ENCODE results near the gene SGF29. TPM values are rescaled to one million over a fixed set of nuclear protein-coding genes. Genes with fewer than 3 reads are reported as not detected.

Gene SGF29
- total and polyA plus RNA-seq, 12 donors: 11.1 to 35.1 (median 14.9) TPM

DNA sequence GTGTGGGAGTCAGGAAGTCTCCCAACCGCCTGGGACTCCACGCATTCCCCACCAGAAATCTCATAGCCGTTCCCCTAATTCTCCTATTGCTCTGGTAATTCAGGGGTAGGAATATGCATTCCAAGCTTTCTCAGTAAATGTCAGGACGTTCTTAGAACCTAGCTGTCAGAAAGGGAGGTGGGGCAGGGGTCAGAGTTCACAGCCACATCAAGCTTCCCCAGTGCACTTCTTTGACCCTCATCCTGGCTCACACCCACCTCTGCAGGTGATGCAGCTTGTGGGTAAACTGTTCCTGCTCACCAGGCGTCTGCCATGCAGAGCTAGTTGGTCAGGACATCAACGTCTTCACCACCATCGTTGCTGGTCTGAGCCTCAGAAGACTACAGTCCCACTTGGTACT lies 33.0 kb upstream of the SGF29 start:
- no peaks in the 10 kb centered on the region for H3K27me3 ChIP-seq
- DNase-seq: no peak
- no peaks in the 10 kb centered on the region for H3K36me3 ChIP-seq
- peaks cover 0 to 6% (median 0%) of the 10 kb centered on the region in 9 donors for H3K4me1 ChIP-seq
- intact Hi-C loops (cut with DNase I): loop anchor here in 1 of 10 donors (10.0 kb wide), 1 partner anchor 54 kb away; no protein-coding TSS in a partner anchor
- ATAC-seq: no peak
- no peak overlapping the region for H3K27ac ChIP-seq
- TF ChIP-seq, protein P1, sequence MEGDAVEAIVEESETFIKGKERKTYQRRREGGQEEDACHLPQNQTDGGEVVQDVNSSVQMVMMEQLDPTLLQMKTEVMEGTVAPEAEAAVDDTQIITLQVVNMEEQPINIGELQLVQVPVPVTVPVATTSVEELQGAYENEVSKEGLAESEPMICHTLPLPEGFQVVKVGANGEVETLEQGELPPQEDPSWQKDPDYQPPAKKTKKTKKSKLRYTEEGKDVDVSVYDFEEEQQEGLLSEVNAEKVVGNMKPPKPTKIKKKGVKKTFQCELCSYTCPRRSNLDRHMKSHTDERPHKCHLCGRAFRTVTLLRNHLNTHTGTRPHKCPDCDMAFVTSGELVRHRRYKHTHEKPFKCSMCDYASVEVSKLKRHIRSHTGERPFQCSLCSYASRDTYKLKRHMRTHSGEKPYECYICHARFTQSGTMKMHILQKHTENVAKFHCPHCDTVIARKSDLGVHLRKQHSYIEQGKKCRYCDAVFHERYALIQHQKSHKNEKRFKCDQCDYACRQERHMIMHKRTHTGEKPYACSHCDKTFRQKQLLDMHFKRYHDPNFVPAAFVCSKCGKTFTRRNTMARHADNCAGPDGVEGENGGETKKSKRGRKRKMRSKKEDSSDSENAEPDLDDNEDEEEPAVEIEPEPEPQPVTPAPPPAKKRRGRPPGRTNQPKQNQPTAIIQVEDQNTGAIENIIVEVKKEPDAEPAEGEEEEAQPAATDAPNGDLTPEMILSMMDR (IDR thresholded peaks at IDR 0.05): no peak
- no peaks in the 10 kb centered on the region for H3K9me3 ChIP-seq
- WGBS, 2 donors: 79% methylated on average over 7 of the region's 7 CpGs
- no peak overlapping the region for H3K4me3 ChIP-seq

DNA sequence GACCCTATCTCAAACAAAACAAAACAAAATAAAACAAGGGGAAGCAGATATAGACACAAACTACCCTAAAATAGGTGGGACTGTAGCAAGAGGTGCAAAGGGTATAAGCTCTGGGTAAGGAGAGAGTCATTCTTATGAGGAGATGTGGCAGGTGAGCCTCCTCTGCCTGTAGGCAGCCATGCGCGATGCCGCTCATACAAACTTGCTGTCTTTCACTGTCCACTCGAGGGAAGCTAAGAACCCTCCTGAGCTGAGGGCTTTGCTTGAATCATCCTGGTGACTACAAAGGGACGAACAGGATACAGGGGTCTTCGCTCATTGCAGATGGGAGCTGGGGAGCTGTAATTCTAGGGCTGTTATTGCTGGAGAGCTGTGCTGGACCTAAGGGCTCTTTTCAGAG lies 32.3 kb upstream of the SGF29 start:
- intact Hi-C loops (cut with DNase I): loop anchor here in 1 of 10 donors (10.0 kb wide), 1 partner anchor 53 kb away; no protein-coding TSS in a partner anchor
- Histone ChIP-seq H3K27me3 (no peaks in the 10 kb centered on the region), H3K4me1 (peaks cover 0 to 6% (median 0%) of the 10 kb centered on the region in 9 donors), H3K36me3 (no peaks in the 10 kb centered on the region), H3K4me3 (no peak overlapping the region), H3K27ac (no peak overlapping the region), H3K9me3 (no peaks in the 10 kb centered on the region)
- DNase-seq (no peak), ATAC-seq (no peak)
- TF ChIP-seq, protein P1 (IDR thresholded peaks at IDR 0.05): no peak
- WGBS, 2 donors: 83 to 92% methylated on average over 6 of the region's 6 CpGs

DNA sequence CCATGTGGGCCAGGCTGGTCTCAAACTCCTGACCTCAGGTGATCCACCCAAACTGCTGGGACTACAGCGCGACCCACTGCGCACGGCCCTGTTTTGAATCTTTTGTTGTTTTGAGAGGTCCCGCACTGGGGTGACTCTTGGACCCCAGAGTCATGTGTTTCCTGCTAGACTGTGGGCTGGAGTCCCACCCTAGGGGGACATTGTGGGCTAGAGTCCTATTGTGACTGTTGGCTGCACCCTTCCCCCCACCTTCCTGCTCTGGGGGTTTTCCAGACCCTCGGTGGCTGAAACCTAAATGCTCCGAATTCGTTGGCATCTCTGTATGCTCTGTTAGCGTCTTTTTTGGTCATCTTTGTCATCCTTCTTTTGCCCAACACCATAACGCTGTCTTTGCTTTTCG lies 30.9 kb upstream of the SGF29 start:
- Histone ChIP-seq H3K9me3 (no peaks in the 10 kb centered on the region), H3K36me3 (no peaks in the 10 kb centered on the region), H3K4me1 (peaks cover 0 to 6% (median 0%) of the 10 kb centered on the region in 9 donors), H3K27ac (no peak overlapping the region), H3K4me3 (no peak overlapping the region), H3K27me3 (no peaks in the 10 kb centered on the region)
- TF ChIP-seq, protein P1 (IDR thresholded peaks at IDR 0.05): no peak
- 78 to 81% methylated on average over 11 of the region's 11 CpGs for WGBS, 2 donors
- ATAC-seq (no peak), DNase-seq (no peak)
- intact Hi-C loops (cut with DNase I): loop anchor here in 1 of 10 donors (10.0 kb wide), 1 partner anchor 52 kb away; no protein-coding TSS in a partner anchor

DNA sequence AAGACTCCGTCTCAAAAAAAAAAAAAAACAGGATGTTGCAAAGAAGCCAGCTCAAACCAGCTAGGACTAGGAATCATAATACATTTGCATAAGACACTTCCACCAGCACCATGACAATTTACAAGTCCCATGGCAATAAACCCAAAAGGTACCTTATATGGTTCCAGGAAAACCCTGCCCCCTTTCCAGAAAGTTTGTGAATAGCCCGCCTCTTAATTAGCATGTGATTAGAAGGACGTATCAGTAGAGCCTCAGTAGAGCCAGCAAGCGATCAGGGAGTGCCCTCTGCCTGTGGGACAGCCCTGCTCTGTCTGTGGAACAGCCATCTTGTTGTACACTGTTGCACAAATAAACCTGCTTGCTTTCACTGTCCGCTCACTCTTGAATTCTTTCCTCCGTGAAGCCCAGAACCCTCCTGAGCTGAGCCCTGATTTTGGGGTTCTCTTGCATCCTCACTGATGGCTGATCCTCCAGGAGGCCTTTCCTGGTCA lies 29.0 kb upstream of the SGF29 start:
- peak in 1 of 8 donors; percentile 28 for ATAC-seq
- DNase-seq: no peak
- Histone ChIP-seq H3K36me3 (no peaks in the 10 kb centered on the region), H3K27me3 (no peaks in the 10 kb centered on the region), H3K27ac (no peak overlapping the region), H3K4me1 (peaks cover 0 to 6% (median 0%) of the 10 kb centered on the region in 9 donors), H3K9me3 (no peaks in the 10 kb centered on the region), H3K4me3 (no peak overlapping the region)
- WGBS, 2 donors: 77 to 79% methylated on average over 6 of the region's 6 CpGs
- TF ChIP-seq, protein P1 (IDR thresholded peaks at IDR 0.05): no peak
- intact Hi-C loops (cut with DNase I): loop anchor here in 1 of 10 donors (10.0 kb wide), 1 partner anchor 50 kb away; no protein-coding TSS in a partner anchor

Data from heart right ventricle (tissue), 16 donors.